ENCODE results near the gene IMMP2L.

The IMMP2L gene

GRCh38 chr7:111556977-111557376, 5.3 kb downstream of the IMMP2L start:
- DNase-seq, result no peak

GRCh38 chr7:111554086-111554485, 8.2 kb downstream of the IMMP2L start:
- DNase-seq, result no peak

GRCh38 chr7:111541067-111541466, 21.2 kb downstream of the IMMP2L start:
- no peak for DNase-seq

GRCh38 chr7:111540199-111540815, 22.0 kb downstream of the IMMP2L start:
- no peak for DNase-seq

GRCh38 chr7:111537134-111537533, 25.2 kb downstream of the IMMP2L start:
- no peak for DNase-seq

GRCh38 chr7:111535142-111535870, 27.0 kb downstream of the IMMP2L start:
- DNase-seq, result no peak

- DNase-seq, result no peak
Observed at GRCh38 chr7:111532625-111533024, 29.7 kb downstream of the IMMP2L start.

GRCh38 chr7:111531993-111532392, 30.3 kb downstream of the IMMP2L start:
- DNase-seq, result no peak

- no peak for DNase-seq
Observed at GRCh38 chr7:111530356-111530668, 32.0 kb downstream of the IMMP2L start.

- no peak for DNase-seq
Observed at GRCh38 chr7:111529507-111530355, 32.6 kb downstream of the IMMP2L start.

GRCh38 chr7:111528331-111528730, 34.0 kb downstream of the IMMP2L start:
- DNase-seq, result no peak

- no peak for DNase-seq
Observed at GRCh38 chr7:111527545-111527944, 34.7 kb downstream of the IMMP2L start.

GRCh38 chr7:111525100-111525499, 37.2 kb downstream of the IMMP2L start:
- no peak for DNase-seq

- DNase-seq, result no peak
Observed at GRCh38 chr7:111521660-111522059, 40.6 kb downstream of the IMMP2L start.

- DNase-seq, result no peak
Observed at GRCh38 chr7:111518264-111518663, 44.0 kb downstream of the IMMP2L start.

- no peak for DNase-seq
Observed at GRCh38 chr7:111517549-111517951, 44.7 kb downstream of the IMMP2L start.

- DNase-seq, result no peak
Observed at GRCh38 chr7:111516612-111517011, 45.7 kb downstream of the IMMP2L start.

- DNase-seq, result no peak
Observed at GRCh38 chr7:111513566-111513965, 48.7 kb downstream of the IMMP2L start.

- DNase-seq, result no peak
Observed at GRCh38 chr7:111511845-111512244, 50.4 kb downstream of the IMMP2L start.

GRCh38 chr7:111510584-111511378, 51.5 kb downstream of the IMMP2L start:
- DNase-seq, result no peak

GRCh38 chr7:111510062-111510461, 52.2 kb downstream of the IMMP2L start:
- DNase-seq, result no peak

- no peak for DNase-seq
Observed at GRCh38 chr7:111509288-111509687, 53.0 kb downstream of the IMMP2L start.

- DNase-seq, result no peak
Observed at GRCh38 chr7:111508387-111508786, 53.9 kb downstream of the IMMP2L start.
